Type B pancreatic cell (in vitro differentiated cells): ENCODE measurements around the gene SLC7A10. TPM values are rescaled to one million over a fixed set of nuclear protein-coding genes. Genes with fewer than 3 reads are reported as not detected.

Experiments
- DNase-seq: peaks from one replicate; pipeline ENCODE4 v3.0.0; 2021; ENCODE audit warnings: mixed read lengths; ENCODE audit not compliant: unreplicated experiment; ENCODE audit errors: extremely low spot score
- H3K27ac Mint-ChIP-seq: 2 replicates; pipeline ENCODE4 v1.8.0; 2021; ENCODE audit warnings: mild to moderate bottlenecking, mixed read lengths
- H3K27me3 Mint-ChIP-seq: 2 replicates; pipeline ENCODE4 v1.8.0; 2021; ENCODE audit warnings: mixed read lengths
- H3K36me3 Mint-ChIP-seq: 2 replicates; pipeline ENCODE4 v1.8.0; 2021; ENCODE audit warnings: mixed read lengths
- H3K4me1 Mint-ChIP-seq: one replicate; pipeline ENCODE4 v1.8.0; 2021; ENCODE audit warnings: mixed read lengths; ENCODE audit not compliant: unreplicated experiment
- H3K4me3 Mint-ChIP-seq: 2 replicates; pipeline ENCODE4 v1.8.0; 2021; ENCODE audit warnings: mild to moderate bottlenecking, mixed read lengths
- H3K9me3 Mint-ChIP-seq: 2 replicates; pipeline ENCODE4 v1.8.0; 2021; ENCODE audit warnings: mixed read lengths
- total RNA-seq: library from RNA; stranded (reverse); gene quantifications from 2 replicates; pipeline ENCODE4 v1.2.1, GENCODE V29; 2021; ENCODE audit warnings: low replicate concordance
- TF ChIP-seq, protein P1 (sequence below): fragments of 200-600 bp; sonication (generic); conservative IDR thresholded peaks from 2 replicates; pipeline ENCODE4 v1.5.0; 2021; ENCODE audit warnings: antibody characterized with exemption, mild to moderate bottlenecking

Gene SLC7A10
- total RNA-seq, 1 donor from 2014 or later = 0.68 TPM

GRCh38 chr19:33240181-33240771 lies 14.6 kb upstream of the SLC7A10 start:
- Mint-ChIP-seq H3K27ac (no peak overlapping the region), H3K9me3 (no peaks in the 10 kb centered on the region), H3K4me3 (no peak overlapping the region), H3K4me1 (no peaks in the 10 kb centered on the region), H3K36me3 (no peaks in the 10 kb centered on the region), H3K27me3 (peaks cover 14% of the 10 kb centered on the region)
- TF ChIP-seq, protein P1, sequence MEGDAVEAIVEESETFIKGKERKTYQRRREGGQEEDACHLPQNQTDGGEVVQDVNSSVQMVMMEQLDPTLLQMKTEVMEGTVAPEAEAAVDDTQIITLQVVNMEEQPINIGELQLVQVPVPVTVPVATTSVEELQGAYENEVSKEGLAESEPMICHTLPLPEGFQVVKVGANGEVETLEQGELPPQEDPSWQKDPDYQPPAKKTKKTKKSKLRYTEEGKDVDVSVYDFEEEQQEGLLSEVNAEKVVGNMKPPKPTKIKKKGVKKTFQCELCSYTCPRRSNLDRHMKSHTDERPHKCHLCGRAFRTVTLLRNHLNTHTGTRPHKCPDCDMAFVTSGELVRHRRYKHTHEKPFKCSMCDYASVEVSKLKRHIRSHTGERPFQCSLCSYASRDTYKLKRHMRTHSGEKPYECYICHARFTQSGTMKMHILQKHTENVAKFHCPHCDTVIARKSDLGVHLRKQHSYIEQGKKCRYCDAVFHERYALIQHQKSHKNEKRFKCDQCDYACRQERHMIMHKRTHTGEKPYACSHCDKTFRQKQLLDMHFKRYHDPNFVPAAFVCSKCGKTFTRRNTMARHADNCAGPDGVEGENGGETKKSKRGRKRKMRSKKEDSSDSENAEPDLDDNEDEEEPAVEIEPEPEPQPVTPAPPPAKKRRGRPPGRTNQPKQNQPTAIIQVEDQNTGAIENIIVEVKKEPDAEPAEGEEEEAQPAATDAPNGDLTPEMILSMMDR = no peak
- DNase-seq = no peak

DNA sequence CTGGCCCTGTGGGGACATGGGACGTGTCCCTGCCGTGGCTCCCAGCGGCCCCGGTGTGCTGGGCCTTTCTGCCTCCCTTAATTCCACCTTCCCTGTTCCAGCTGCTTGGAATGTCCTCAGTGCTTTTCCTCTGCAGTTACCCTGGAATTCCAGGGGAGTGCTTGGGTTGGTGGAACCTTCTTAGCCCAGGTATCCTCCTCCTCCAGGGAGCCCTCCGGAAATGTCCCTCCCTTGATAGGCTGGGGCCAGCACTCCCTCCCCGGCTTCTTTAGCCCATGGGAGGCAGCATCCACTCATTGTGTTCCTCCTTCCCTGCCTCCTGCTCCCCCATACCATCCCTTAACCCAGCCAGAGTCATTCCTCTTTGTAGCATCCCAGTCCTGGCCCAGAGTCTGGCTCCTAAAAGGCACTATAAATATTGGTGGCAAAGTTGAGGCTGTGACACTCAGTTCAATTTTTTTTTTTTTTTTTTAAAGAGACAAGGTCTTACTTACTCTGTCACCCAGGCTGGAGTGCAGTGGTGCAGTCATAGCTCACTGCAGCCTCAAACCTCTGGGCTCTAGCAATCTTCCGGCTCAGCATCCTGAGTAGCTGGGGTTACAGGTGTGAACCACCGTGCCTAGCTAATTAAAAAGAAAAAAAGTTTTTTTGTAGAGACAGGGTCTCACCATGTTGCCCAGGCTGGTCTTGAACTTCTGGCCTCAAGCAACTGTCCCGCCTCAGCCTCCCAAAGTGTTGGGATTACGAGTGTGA lies 13.7 kb upstream of the SLC7A10 start:
- Mint-ChIP-seq H3K36me3 (no peaks in the 10 kb centered on the region), H3K4me3 (no peak overlapping the region), H3K27ac (no peak overlapping the region), H3K4me1 (no peaks in the 10 kb centered on the region), H3K9me3 (no peaks in the 10 kb centered on the region), H3K27me3 (peaks cover 13% of the 10 kb centered on the region)
- no peak for DNase-seq
- TF ChIP-seq, protein P1 = no peak

GRCh38 chr19:33238481-33239149 lies 13.0 kb upstream of the SLC7A10 start:
- no peaks in the 10 kb centered on the region for H3K4me1 Mint-ChIP-seq
- H3K9me3 Mint-ChIP-seq = no peaks in the 10 kb centered on the region
- peaks cover 10% of the 10 kb centered on the region for H3K27me3 Mint-ChIP-seq
- H3K36me3 Mint-ChIP-seq = no peaks in the 10 kb centered on the region
- TF ChIP-seq, protein P1 = no peak
- no peak for DNase-seq
- H3K4me3 Mint-ChIP-seq = no peak overlapping the region
- no peak overlapping the region for H3K27ac Mint-ChIP-seq

DNA sequence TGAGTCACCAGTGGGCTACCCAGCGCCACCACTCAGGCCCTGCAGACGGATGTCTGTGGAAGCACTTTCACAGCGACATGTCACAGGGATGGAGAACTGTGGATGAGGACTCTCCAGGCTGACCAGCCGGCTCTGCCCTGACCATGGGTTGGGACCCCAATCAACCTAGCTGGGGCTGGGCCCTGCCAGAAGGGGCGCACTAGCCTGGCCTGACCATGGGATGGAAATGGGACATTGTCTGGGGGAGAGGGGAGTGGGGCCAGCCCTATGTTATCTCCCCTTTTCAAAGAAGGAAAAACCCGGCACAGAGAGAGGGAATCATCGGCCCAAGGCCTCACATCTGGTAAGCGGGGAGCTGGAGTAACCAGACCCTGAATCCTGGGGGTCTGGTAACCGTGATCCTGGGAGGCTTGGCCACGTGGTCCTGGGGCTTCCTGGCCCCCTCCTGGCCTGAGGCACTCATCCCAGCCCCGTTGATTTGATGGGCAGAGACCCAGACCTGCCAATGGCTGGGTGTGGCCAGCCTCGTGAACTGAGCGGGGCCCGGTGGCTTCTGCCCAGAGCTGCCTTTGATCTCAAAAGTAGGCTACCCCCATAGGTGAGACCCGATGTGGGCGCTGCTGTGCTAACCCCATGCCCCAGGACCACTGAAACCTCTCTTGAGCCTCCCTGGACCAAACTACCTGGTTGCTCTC lies 11.2 kb upstream of the SLC7A10 start:
- Mint-ChIP-seq H3K27ac (no peak overlapping the region), H3K36me3 (no peaks in the 10 kb centered on the region), H3K27me3 (peaks cover 10% of the 10 kb centered on the region), H3K9me3 (no peaks in the 10 kb centered on the region), H3K4me1 (no peaks in the 10 kb centered on the region), H3K4me3 (no peak overlapping the region)
- no peak for DNase-seq
- TF ChIP-seq, protein P1 = no peak

DNA sequence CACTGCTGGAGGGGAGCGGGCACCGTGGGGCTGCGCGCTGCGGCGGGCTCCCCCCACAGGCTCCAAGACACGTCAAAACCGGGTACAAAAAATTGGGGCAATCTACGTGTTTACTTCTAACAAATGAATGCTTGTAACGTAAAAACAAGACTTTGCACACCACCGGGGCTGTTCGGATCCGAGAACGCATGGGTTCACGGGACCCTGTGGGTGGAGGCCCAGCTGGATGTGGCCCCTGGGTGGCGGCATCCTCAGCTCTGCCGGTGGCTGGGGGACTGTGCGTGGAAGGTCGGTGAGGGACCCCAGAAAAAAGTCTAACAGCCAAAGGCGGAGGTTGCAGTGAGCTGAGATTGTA lies 10.3 kb upstream of the SLC7A10 start:
- DNase-seq = no peak
- H3K27ac Mint-ChIP-seq = no peak overlapping the region
- TF ChIP-seq, protein P1 = no peak
- peaks cover 10% of the 10 kb centered on the region for H3K27me3 Mint-ChIP-seq
- no peaks in the 10 kb centered on the region for H3K36me3 Mint-ChIP-seq
- no peaks in the 10 kb centered on the region for H3K9me3 Mint-ChIP-seq
- no peaks in the 10 kb centered on the region for H3K4me1 Mint-ChIP-seq
- no peak overlapping the region for H3K4me3 Mint-ChIP-seq
